OCI-LY7 (cell line): ENCODE results near the gene MAT2B. TPM values are rescaled to one million over a fixed set of nuclear protein-coding genes. Genes with fewer than 3 reads are reported as not detected.

ENCODE experiments used
- BruUV-seq: library from RNA; stranded (reverse); fragments of 400-500 nt; replicated peaks from 2 replicates; lab custom pipeline; 2021; lab: Mats Ljungman, UMichigan
- CTCF ChIA-PET: fragments of 300-600 bp; sonication (Branson Sonifier 250); formaldehyde crosslinking; loops from one replicate; lab custom pipeline; 2022; ENCODE audit warnings: antibody characterized with exemption; ENCODE audit not compliant: unreplicated experiment; lab: Charles Lee
- POLR2A ChIA-PET: fragments of 300-600 bp; sonication (Branson Sonifier 250); formaldehyde crosslinking; loops from one replicate; lab custom pipeline; 2022; ENCODE audit warnings: antibody characterized with exemption; lab: Charles Lee
- DNase-seq: peaks from one replicate; pipeline ENCODE4 v3.0.0-alpha.2; 2015; ENCODE audit warnings: low spot score
- H2AFZ ChIP-seq: fragments of 200-600 bp; sonication (generic), shearing (Covaris generic); 2 replicates; pipeline ENCODE4 v1.6.1; 2014; ENCODE audit warnings: mild to moderate bottlenecking, antibody characterized with exemption, low read length, moderate library complexity
- H3K27ac ChIP-seq: fragments of 200-600 bp; sonication (generic); 2 replicates; pipeline ENCODE4 v1.5.1; 2014; ENCODE audit warnings: mixed run types, low read depth, mild to moderate bottlenecking, moderate library complexity, low read length, inconsistent platforms; ENCODE audit not compliant: poor library complexity, severe bottlenecking
- H3K36me3 ChIP-seq: fragments of 200-600 bp; sonication (generic); 2 replicates; pipeline ENCODE4 v1.6.1; 2014; ENCODE audit warnings: mild to moderate bottlenecking, antibody characterized with exemption, low read length, moderate library complexity, mixed read lengths; ENCODE audit not compliant: insufficient read depth
- H3K4me1 ChIP-seq: fragments of 200-600 bp; sonication (generic); 2 replicates; pipeline ENCODE4 v1.5.1; 2014; ENCODE audit warnings: mild to moderate bottlenecking, low read length; ENCODE audit not compliant: insufficient read depth, poor library complexity, severe bottlenecking
- H3K4me2 ChIP-seq: fragments of 200-600 bp; sonication (generic); 2 replicates; pipeline ENCODE4 v1.6.1; 2014; ENCODE audit warnings: mild to moderate bottlenecking, low read length
- H3K4me3 ChIP-seq: fragments of 200-600 bp; sonication (generic); 2 replicates; pipeline ENCODE4 v1.5.1; 2014; ENCODE audit warnings: mild to moderate bottlenecking, low read depth, low read length; ENCODE audit not compliant: poor library complexity, severe bottlenecking
- H3K79me2 ChIP-seq: fragments of 200-600 bp; sonication (generic); 2 replicates; pipeline ENCODE4 v1.6.1; 2016; ENCODE audit warnings: low read depth, mild to moderate bottlenecking, low read length, moderate library complexity, mixed read lengths; ENCODE audit not compliant: insufficient read depth
- H3K9me2 ChIP-seq: fragments of 200-600 bp; sonication (generic); 2 replicates; pipeline ENCODE4 v1.6.1; 2016; ENCODE audit warnings: mild to moderate bottlenecking, low read length, mixed read lengths; ENCODE audit not compliant: insufficient read depth
- H3K9me3 ChIP-seq: fragments of 200-600 bp; sonication (generic); 2 replicates; pipeline ENCODE4 v1.6.1; 2014; ENCODE audit warnings: mild to moderate bottlenecking, mixed run types, low read length, mixed read lengths
- H4K20me1 ChIP-seq: fragments of 200-600 bp; sonication (generic); 2 replicates; pipeline ENCODE4 v1.6.1; 2014; ENCODE audit warnings: mild to moderate bottlenecking, antibody characterized with exemption, low read length, moderate library complexity, mixed read lengths; ENCODE audit not compliant: insufficient read depth
- EZH2phosphoT487 ChIP-seq: fragments of 200-600 bp; sonication (generic); IDR thresholded peaks from 2 replicates; pipeline ENCODE4 v1.6.1; 2018; ENCODE audit warnings: low read depth, borderline replicate concordance, mild to moderate bottlenecking, mixed run types, antibody characterized with exemption, low read length, moderate library complexity, mixed read lengths
- intact Hi-C: fragments of 100-400 bp; cut with micrococcal nuclease; formaldehyde crosslinking; loops from one replicate; pipeline ENCODE4 v1.10.0; 2022; ENCODE audit not compliant: unreplicated experiment
- total RNA-seq, 2 experiments: library from RNA; depleted of rRNA in 1 of 2; stranded (reverse); fragments of >200 nt in 1 of 2; shearing (Covaris generic) in 1 of 2; gene quantifications; 2 replicates each; pipeline ENCODE4 v1.2.3, GENCODE V29; 2014 to 2022
- TF ChIP-seq, protein P1 (sequence below): fragments of 200-600 bp; sonication (generic); conservative IDR thresholded peaks from 2 replicates; pipeline ENCODE4 v1.5.1; 2014; ENCODE audit warnings: mild to moderate bottlenecking, antibody characterized with exemption, low read length, moderate library complexity, mixed read lengths

The MAT2B gene
- total RNA-seq, 2 experiments from 2014 or later: 35.0 to 52.5 TPM

DNA sequence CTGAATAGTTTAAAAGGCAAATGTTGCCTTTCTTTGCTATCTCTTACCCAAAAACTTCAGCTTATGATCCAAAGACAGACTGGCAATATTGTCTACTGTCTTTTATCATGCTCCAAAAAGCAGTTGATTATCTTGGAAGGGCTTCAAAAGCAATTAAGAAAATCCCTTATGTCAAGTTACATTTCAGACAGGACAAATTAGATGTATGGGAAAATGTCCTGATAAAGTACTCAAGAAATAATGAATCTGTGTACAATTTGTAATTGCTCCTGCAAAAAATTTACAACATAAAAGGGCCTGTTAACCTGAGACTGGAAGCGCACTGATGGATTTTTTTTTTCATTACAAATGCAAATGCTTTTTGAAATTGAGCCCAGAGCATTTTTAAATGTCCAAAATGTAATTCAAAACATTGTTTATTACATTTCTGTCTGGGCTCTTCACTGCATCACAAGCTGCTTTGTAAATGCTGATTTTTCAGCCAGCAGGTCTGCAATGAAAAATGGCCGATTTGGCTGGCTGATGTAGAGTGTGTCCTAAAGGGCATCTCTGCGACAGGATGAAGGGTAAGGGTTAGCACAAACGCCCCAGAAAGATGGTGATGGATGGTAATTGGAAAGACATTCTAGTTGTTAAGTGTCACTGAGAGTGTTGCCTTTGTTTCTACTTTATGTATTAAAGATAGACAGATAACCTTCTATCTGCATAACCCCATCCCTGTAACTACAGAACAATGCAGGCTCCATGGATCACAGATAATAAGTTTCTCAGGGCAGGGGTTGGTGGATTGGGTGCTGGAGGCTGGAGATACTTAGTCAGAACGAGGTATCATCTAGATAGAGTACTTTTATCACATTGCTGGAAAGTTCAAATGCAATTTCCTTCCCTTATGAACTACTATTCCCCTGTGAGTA, 27.0 kb downstream of the MAT2B start:
- Histone ChIP-seq H3K4me1 (no peaks in the 10 kb centered on the region), H3K79me2 (no peaks in the 10 kb centered on the region), H3K4me3 (no peak overlapping the region), H4K20me1 (no peaks in the 10 kb centered on the region), H2AFZ (no peak overlapping the region), H3K9me3 (no peaks in the 10 kb centered on the region), H3K27ac (no peak overlapping the region), H3K36me3 (no peaks in the 10 kb centered on the region), H3K4me2 (no peak overlapping the region), H3K9me2 (no peaks in the 10 kb centered on the region)
- intact Hi-C loops: no loop called here
- BruUV-seq: no TSS peak
- ChIA-PET POLR2A (interaction anchor here (0.8 to 1.4 kb wide), 2 partner anchors 10 to 21 kb away, joined by 3 to 7 read pairs; no protein-coding TSS in a partner anchor), CTCF (no interaction called here)
- no peak for DNase-seq
- TF ChIP-seq, protein P1, sequence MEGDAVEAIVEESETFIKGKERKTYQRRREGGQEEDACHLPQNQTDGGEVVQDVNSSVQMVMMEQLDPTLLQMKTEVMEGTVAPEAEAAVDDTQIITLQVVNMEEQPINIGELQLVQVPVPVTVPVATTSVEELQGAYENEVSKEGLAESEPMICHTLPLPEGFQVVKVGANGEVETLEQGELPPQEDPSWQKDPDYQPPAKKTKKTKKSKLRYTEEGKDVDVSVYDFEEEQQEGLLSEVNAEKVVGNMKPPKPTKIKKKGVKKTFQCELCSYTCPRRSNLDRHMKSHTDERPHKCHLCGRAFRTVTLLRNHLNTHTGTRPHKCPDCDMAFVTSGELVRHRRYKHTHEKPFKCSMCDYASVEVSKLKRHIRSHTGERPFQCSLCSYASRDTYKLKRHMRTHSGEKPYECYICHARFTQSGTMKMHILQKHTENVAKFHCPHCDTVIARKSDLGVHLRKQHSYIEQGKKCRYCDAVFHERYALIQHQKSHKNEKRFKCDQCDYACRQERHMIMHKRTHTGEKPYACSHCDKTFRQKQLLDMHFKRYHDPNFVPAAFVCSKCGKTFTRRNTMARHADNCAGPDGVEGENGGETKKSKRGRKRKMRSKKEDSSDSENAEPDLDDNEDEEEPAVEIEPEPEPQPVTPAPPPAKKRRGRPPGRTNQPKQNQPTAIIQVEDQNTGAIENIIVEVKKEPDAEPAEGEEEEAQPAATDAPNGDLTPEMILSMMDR: no peak
- TF ChIP-seq EZH2phosphoT487: no peak

DNA sequence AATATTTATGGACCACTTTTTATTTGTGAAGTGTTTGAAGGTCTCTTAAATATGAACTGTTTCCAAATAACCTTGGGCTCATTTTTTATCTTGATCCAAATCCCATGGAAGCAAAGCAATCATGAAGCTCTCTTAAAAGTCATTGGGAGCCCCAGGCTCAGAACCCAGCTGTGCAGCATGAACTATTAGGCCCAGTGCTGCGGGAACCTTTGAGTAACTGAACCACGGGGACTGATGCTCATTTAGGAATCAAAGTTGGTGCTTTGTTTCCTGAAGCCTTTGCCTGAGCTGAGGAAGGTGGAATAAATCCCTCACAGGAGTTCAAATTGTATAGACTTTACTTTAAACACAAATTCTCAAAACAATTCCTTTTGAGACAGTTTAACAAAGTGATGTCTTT, 27.8 kb downstream of the MAT2B start:
- H3K27ac ChIP-seq: no peak overlapping the region
- no peaks in the 10 kb centered on the region for H3K9me3 ChIP-seq
- no peak overlapping the region for H2AFZ ChIP-seq
- no peaks in the 10 kb centered on the region for H4K20me1 ChIP-seq
- H3K9me2 ChIP-seq: no peaks in the 10 kb centered on the region
- H3K36me3 ChIP-seq: no peaks in the 10 kb centered on the region
- no TSS peak for BruUV-seq
- DNase-seq: no peak
- intact Hi-C loops: no loop called here
- no peak for TF ChIP-seq EZH2phosphoT487
- TF ChIP-seq, protein P1: no peak
- no peaks in the 10 kb centered on the region for H3K79me2 ChIP-seq
- CTCF ChIA-PET: no interaction called here
- no peak overlapping the region for H3K4me2 ChIP-seq
- POLR2A ChIA-PET: interaction anchor here (0.8 to 1.4 kb wide), 2 partner anchors 10 to 22 kb away, joined by 3 to 7 read pairs; no protein-coding TSS in a partner anchor
- H3K4me3 ChIP-seq: no peak overlapping the region
- no peaks in the 10 kb centered on the region for H3K4me1 ChIP-seq
